DMS53 treated with DMSO at 0.1 percent for 48 hours (cell line): ENCODE measurements around the gene S100A6.

Experiments
- DNase-seq: peaks from one replicate; lab custom pipeline; 2025; ENCODE audit not compliant: unreplicated experiment; lab: John Stamatoyannopoulos, UW

Gene S100A6

GRCh38 chr1:153545067-153546055 lies 9.6 kb upstream of the S100A6 start, which contains the start of gene S100A4:
Gene S100A4, minus strand, starts transcription at chr1:153545806. Its CDS starts 1,012 bp downstream, at chr1:153544794.
- peak; percentile 37 for DNase-seq

GRCh38 chr1:153544453-153545066 lies 8.8 kb upstream of the S100A6 start:
- DNase-seq, result no peak

GRCh38 chr1:153543736-153544135 lies 7.9 kb upstream of the S100A6 start:
- DNase-seq, result no peak

GRCh38 chr1:153542956-153543711 lies 7.3 kb upstream of the S100A6 start:
- DNase-seq, result no peak

GRCh38 chr1:153541641-153542590 lies 6.1 kb upstream of the S100A6 start:
- DNase-seq, result no peak

- DNase-seq, result no peak
These were observed 4.9 kb upstream of the S100A6 start, which contains the start of gene S100A5 for GRCh38 chr1:153540394-153541361. Gene S100A5, minus strand, starts transcription at chr1:153540934. Its CDS starts 743 bp downstream, at chr1:153540191.

- peak; percentile 23 for DNase-seq
These were observed 3.8 kb upstream of the S100A6 start for GRCh38 chr1:153539395-153540093.

GRCh38 chr1:153538315-153538821 lies 2.6 kb upstream of the S100A6 start:
- DNase-seq, result no peak

- no peak for DNase-seq
These were observed 1.6 kb upstream of the S100A6 start for GRCh38 chr1:153537376-153537730.

- no peak for DNase-seq
These were observed 1.0 kb upstream of the S100A6 start for GRCh38 chr1:153536671-153537375.

- peak; percentile 33 for DNase-seq
These were observed 350 bp upstream of the S100A6 start for GRCh38 chr1:153536012-153536670.

GRCh38 chr1:153534925-153535241 lies 908 bp downstream of the S100A6 start:
- no peak for DNase-seq

- DNase-seq, result no peak
These were observed 1.4 kb downstream of the S100A6 start for GRCh38 chr1:153534226-153534924.

- peak; percentile 43 for DNase-seq
These were observed 2.0 kb downstream of the S100A6 start for GRCh38 chr1:153533689-153534201.

- peak; percentile 85 for DNase-seq
These were observed 2.8 kb downstream of the S100A6 start for GRCh38 chr1:153532769-153533599.
